Activated CD8-positive, alpha-beta T cell treated with anti-CD3 and anti-CD28 coated beads for 36 hours (primary cell): ENCODE results near the gene COL10A1. TPM values are rescaled to one million over a fixed set of nuclear protein-coding genes. Genes with fewer than 3 reads are reported as not detected.

Source experiments
- ATAC-seq: fragments of 200-7000 bp; cut with Tn5 transposase; one replicate; pipeline ENCODE4 v1.10.0; 2021; ENCODE audit warnings: mild to moderate bottlenecking, moderate library complexity
- CTCF ChIA-PET: fragments of 350-600 bp; sonication (Branson Sonifier 250); formaldehyde crosslinking; loops from one replicate; lab custom pipeline; 2021; ENCODE audit warnings: antibody characterized with exemption; lab: Charles Lee
- POLR2A ChIA-PET: fragments of 350-600 bp; sonication (Branson Sonifier 250); formaldehyde crosslinking; loops from one replicate; lab custom pipeline; 2021; ENCODE audit warnings: antibody characterized with exemption; lab: Charles Lee
- DNase-seq: peaks from one replicate; pipeline ENCODE4 v3.0.0-alpha.2; 2020
- H3K27ac Mint-ChIP-seq: one replicate; pipeline ENCODE4 v1.8.0; 2021; ENCODE audit warnings: mild to moderate bottlenecking, mixed read lengths
- H3K27me3 Mint-ChIP-seq: one replicate; pipeline ENCODE4 v1.8.0; 2021; ENCODE audit warnings: mixed read lengths
- H3K36me3 Mint-ChIP-seq: one replicate; pipeline ENCODE4 v1.8.0; 2021; ENCODE audit warnings: low read depth, mixed read lengths
- H3K4me1 Mint-ChIP-seq: one replicate; pipeline ENCODE4 v1.8.0; 2021; ENCODE audit warnings: low read depth, mixed read lengths
- H3K4me3 Mint-ChIP-seq: one replicate; pipeline ENCODE4 v1.8.0; 2021; ENCODE audit warnings: mild to moderate bottlenecking, moderate library complexity, mixed read lengths
- H3K9me3 Mint-ChIP-seq: one replicate; pipeline ENCODE4 v1.8.0; 2021; ENCODE audit warnings: mixed read lengths
- CTCF ChIP-seq: fragments of 200-600 bp; IDR thresholded peaks from one replicate; pipeline ENCODE4 v1.8.0; 2022; ENCODE audit warnings: antibody characterized with exemption, mild to moderate bottlenecking
- intact Hi-C: fragments of 100-400 bp; cut with micrococcal nuclease; formaldehyde crosslinking; loops from one replicate; pipeline ENCODE4 v1.10.0; 2022
- total RNA-seq, 2 experiments: library from RNA; stranded (reverse); gene quantifications; one replicate each; pipeline ENCODE4 v1.2.3, GENCODE V29; 2021

COL10A1 gene
- total RNA-seq, 2 experiments from 2014 or later: not detected

GRCh38 chr6:116157391-116157790 lies 31.5 kb upstream of the COL10A1 start:
- intact Hi-C loops: no loop called here
- ChIA-PET CTCF (interaction anchor here (0.8 kb wide), 1 partner anchor 20 kb away, joined by 3 read pairs; no protein-coding TSS in a partner anchor), POLR2A (no interaction called here)
- H3K4me3 Mint-ChIP-seq: no peak overlapping the region
- H3K36me3 Mint-ChIP-seq: peaks cover 18% of the 10 kb centered on the region
- H3K27ac Mint-ChIP-seq: no peak overlapping the region
- no peak for DNase-seq
- ATAC-seq: no peak
- H3K27me3 Mint-ChIP-seq: no peaks in the 10 kb centered on the region
- peaks cover 8% of the 10 kb centered on the region for H3K4me1 Mint-ChIP-seq
- peaks cover 4% of the 10 kb centered on the region for H3K9me3 Mint-ChIP-seq
- no peak for TF ChIP-seq CTCF

- peaks cover 4% of the 10 kb centered on the region for H3K9me3 Mint-ChIP-seq
- DNase-seq: no peak
- POLR2A ChIA-PET: no interaction called here
- H3K27ac Mint-ChIP-seq: no peak overlapping the region
- H3K27me3 Mint-ChIP-seq: no peaks in the 10 kb centered on the region
- no peak overlapping the region for H3K4me3 Mint-ChIP-seq
- intact Hi-C loops: no loop called here
- peaks cover 13% of the 10 kb centered on the region for H3K36me3 Mint-ChIP-seq
- TF ChIP-seq CTCF: no peak
- no peak for ATAC-seq
- peaks cover 8% of the 10 kb centered on the region for H3K4me1 Mint-ChIP-seq
- CTCF ChIA-PET: no interaction called here
Observed at GRCh38 chr6:116156405-116157326, 30.7 kb upstream of the COL10A1 start.

GRCh38 chr6:116154887-116155286 lies 29.0 kb upstream of the COL10A1 start:
- ChIA-PET POLR2A (no interaction called here), CTCF (no interaction called here)
- no peak for TF ChIP-seq CTCF
- H3K27ac Mint-ChIP-seq: no peak overlapping the region
- DNase-seq (no peak), ATAC-seq (no peak)
- no peaks in the 10 kb centered on the region for H3K27me3 Mint-ChIP-seq
- H3K4me3 Mint-ChIP-seq: no peak overlapping the region
- peaks cover 8% of the 10 kb centered on the region for H3K4me1 Mint-ChIP-seq
- peaks cover 7% of the 10 kb centered on the region for H3K36me3 Mint-ChIP-seq
- no peaks in the 10 kb centered on the region for H3K9me3 Mint-ChIP-seq
- intact Hi-C loops: no loop called here

- no peak for DNase-seq
- Mint-ChIP-seq H3K36me3 (peaks cover 1% of the 10 kb centered on the region), H3K27ac (no peak overlapping the region), H3K9me3 (no peaks in the 10 kb centered on the region), H3K4me3 (no peak overlapping the region), H3K27me3 (no peaks in the 10 kb centered on the region), H3K4me1 (peaks cover 3% of the 10 kb centered on the region)
- intact Hi-C loops: no loop called here
- TF ChIP-seq CTCF: no peak
- POLR2A ChIA-PET: no interaction called here
- CTCF ChIA-PET: no interaction called here
- ATAC-seq: no peak
Observed at GRCh38 chr6:116152620-116153019, 26.7 kb upstream of the COL10A1 start.
